WTC11 (cell line): ENCODE data around the gene CPHXL2.

Experiments used
- AFF4 ChIP-seq: sonication (generic); formaldehyde crosslinking; IDR thresholded peaks from 2 replicates; pipeline ENCODE4 v1.8.1; 2023; ENCODE audit warnings: mild to moderate bottlenecking, missing genetic modification reagents, borderline replicate concordance
- ATF2 ChIP-seq: sonication (generic); formaldehyde crosslinking; IDR thresholded peaks from 2 replicates; pipeline ENCODE4 v1.8.1; 2022; ENCODE audit warnings: low read depth, missing genetic modification reagents, borderline replicate concordance
- CTCF ChIP-seq: fragments of 200-600 bp; IDR thresholded peaks from 2 replicates; pipeline ENCODE4 v1.8.0; 2022; ENCODE audit warnings: antibody characterized with exemption
- ETV6 ChIP-seq: sonication (generic); formaldehyde crosslinking; IDR thresholded peaks from 2 replicates; pipeline ENCODE4 v1.8.1; 2022; ENCODE audit warnings: mild to moderate bottlenecking, missing genetic modification reagents
- JUN ChIP-seq: sonication (generic); formaldehyde crosslinking; IDR thresholded peaks from 2 replicates; pipeline ENCODE4 v1.8.0; 2023; ENCODE audit warnings: mild to moderate bottlenecking, missing genetic modification reagents
- NFATC4 ChIP-seq: fragments of 250-450 bp; sonication (Bioruptor Pico); IDR thresholded peaks from 2 replicates; pipeline ENCODE4 v1.9.0; 2021; ENCODE audit warnings: mild to moderate bottlenecking
- NFE2L1 ChIP-seq: sonication (generic); formaldehyde crosslinking; IDR thresholded peaks from 2 replicates; pipeline ENCODE4 v1.8.1; 2023; ENCODE audit warnings: missing genetic modification reagents
- TF ChIP-seq, protein P1 (sequence below): sonication (generic); formaldehyde crosslinking; IDR thresholded peaks from 2 replicates; pipeline ENCODE4 v1.8.1; 2023; ENCODE audit warnings: mild to moderate bottlenecking, moderate library complexity, missing genetic modification reagents
- TF ChIP-seq, protein P2 (sequence below): sonication (generic); formaldehyde crosslinking; IDR thresholded peaks from 2 replicates; pipeline ENCODE4 v1.8.0; 2022; ENCODE audit warnings: mild to moderate bottlenecking, missing genetic modification reagents
- TF ChIP-seq, protein P3 (sequence below): sonication (generic); formaldehyde crosslinking; IDR thresholded peaks from 2 replicates; pipeline ENCODE4 v1.8.1; 2022; ENCODE audit warnings: low read depth, mild to moderate bottlenecking, moderate library complexity, missing genetic modification reagents, borderline replicate concordance
- TF ChIP-seq, protein P4 (sequence below): sonication (generic); formaldehyde crosslinking; IDR thresholded peaks from 2 replicates; pipeline ENCODE4 v1.8.1; 2023; ENCODE audit warnings: mild to moderate bottlenecking, missing genetic modification reagents

GRCh38 chr16:75620326-75621169, 56.3 kb downstream of the CPHXL2 start:
- TF ChIP-seq CTCF: no peak
- no peak for TF ChIP-seq NFE2L1 (CRISPR knock-in tag)
- TF ChIP-seq JUN (CRISPR knock-in tag): no peak
- TF ChIP-seq, protein P1, sequence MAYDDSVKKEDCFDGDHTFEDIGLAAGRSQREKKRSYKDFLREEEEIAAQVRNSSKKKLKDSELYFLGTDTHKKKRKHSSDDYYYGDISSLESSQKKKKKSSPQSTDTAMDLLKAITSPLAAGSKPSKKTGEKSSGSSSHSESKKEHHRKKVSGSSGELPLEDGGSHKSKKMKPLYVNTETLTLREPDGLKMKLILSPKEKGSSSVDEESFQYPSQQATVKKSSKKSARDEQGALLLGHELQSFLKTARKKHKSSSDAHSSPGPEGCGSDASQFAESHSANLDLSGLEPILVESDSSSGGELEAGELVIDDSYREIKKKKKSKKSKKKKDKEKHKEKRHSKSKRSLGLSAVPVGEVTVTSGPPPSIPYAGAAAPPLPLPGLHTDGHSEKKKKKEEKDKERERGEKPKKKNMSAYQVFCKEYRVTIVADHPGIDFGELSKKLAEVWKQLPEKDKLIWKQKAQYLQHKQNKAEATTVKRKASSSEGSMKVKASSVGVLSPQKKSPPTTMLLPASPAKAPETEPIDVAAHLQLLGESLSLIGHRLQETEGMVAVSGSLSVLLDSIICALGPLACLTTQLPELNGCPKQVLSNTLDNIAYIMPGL (CRISPR knock-in tag): no peak
- TF ChIP-seq, protein P2, sequence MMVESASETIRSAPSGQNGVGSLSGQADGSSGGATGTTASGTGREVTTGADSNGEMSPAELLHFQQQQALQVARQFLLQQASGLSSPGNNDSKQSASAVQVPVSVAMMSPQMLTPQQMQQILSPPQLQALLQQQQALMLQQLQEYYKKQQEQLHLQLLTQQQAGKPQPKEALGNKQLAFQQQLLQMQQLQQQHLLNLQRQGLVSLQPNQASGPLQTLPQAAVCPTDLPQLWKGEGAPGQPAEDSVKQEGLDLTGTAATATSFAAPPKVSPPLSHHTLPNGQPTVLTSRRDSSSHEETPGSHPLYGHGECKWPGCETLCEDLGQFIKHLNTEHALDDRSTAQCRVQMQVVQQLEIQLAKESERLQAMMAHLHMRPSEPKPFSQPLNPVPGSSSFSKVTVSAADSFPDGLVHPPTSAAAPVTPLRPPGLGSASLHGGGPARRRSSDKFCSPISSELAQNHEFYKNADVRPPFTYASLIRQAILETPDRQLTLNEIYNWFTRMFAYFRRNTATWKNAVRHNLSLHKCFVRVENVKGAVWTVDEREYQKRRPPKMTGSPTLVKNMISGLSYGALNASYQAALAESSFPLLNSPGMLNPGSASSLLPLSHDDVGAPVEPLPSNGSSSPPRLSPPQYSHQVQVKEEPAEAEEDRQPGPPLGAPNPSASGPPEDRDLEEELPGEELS: no peak
- TF ChIP-seq, protein P3, sequence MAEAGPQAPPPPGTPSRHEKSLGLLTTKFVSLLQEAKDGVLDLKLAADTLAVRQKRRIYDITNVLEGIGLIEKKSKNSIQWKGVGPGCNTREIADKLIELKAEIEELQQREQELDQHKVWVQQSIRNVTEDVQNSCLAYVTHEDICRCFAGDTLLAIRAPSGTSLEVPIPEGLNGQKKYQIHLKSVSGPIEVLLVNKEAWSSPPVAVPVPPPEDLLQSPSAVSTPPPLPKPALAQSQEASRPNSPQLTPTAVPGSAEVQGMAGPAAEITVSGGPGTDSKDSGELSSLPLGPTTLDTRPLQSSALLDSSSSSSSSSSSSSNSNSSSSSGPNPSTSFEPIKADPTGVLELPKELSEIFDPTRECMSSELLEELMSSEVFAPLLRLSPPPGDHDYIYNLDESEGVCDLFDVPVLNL (CRISPR knock-in tag): no peak
- TF ChIP-seq ATF2: no peak
- TF ChIP-seq, protein P4, sequence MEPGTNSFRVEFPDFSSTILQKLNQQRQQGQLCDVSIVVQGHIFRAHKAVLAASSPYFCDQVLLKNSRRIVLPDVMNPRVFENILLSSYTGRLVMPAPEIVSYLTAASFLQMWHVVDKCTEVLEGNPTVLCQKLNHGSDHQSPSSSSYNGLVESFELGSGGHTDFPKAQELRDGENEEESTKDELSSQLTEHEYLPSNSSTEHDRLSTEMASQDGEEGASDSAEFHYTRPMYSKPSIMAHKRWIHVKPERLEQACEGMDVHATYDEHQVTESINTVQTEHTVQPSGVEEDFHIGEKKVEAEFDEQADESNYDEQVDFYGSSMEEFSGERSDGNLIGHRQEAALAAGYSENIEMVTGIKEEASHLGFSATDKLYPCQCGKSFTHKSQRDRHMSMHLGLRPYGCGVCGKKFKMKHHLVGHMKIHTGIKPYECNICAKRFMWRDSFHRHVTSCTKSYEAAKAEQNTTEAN: no peak
- no peak for TF ChIP-seq ETV6 (CRISPR knock-in tag)
- no peak for TF ChIP-seq NFATC4 (CRISPR knock-in tag)
- TF ChIP-seq AFF4 (CRISPR knock-in tag): no peak
